Ishikawa (cell line): ENCODE measurements around the gene PARVB.

Source experiments
- CEBPB ChIP-seq: IDR thresholded peaks from 2 replicates; pipeline ENCODE4 v1.6.1; 2012
- CREB1 ChIP-seq: IDR thresholded peaks from 2 replicates; pipeline ENCODE4 v1.6.1; 2012; ENCODE audit warnings: low read depth
- EGR1 ChIP-seq: IDR thresholded peaks from 2 replicates; pipeline ENCODE4 v1.6.1; 2012
- EP300 ChIP-seq: IDR thresholded peaks from 2 replicates; pipeline ENCODE4 v1.6.1; 2012; ENCODE audit warnings: borderline replicate concordance
- FOXM1 ChIP-seq: IDR thresholded peaks from 2 replicates; pipeline ENCODE4 v1.6.1; 2012; ENCODE audit warnings: low read depth, borderline replicate concordance
- NFIC ChIP-seq: IDR thresholded peaks from 2 replicates; pipeline ENCODE4 v1.6.1; 2012
- RAD21 ChIP-seq: IDR thresholded peaks from 2 replicates; pipeline ENCODE4 v1.6.1; 2012; ENCODE audit warnings: low read depth
- TAF1 ChIP-seq: IDR thresholded peaks from 2 replicates; pipeline ENCODE4 v1.6.1; 2012; ENCODE audit warnings: low read depth, mild to moderate bottlenecking
- TCF12 ChIP-seq: IDR thresholded peaks from 2 replicates; pipeline ENCODE4 v1.6.1; 2012; ENCODE audit warnings: low read depth
- TEAD4 ChIP-seq: IDR thresholded peaks from 2 replicates; pipeline ENCODE4 v1.6.1; 2012
- YY1 ChIP-seq: IDR thresholded peaks from 2 replicates; pipeline ENCODE4 v1.6.1; 2012; ENCODE audit warnings: low read depth
- ZBTB7A ChIP-seq: IDR thresholded peaks from 2 replicates; pipeline ENCODE4 v1.6.1; 2012; ENCODE audit warnings: low read depth
- TF ChIP-seq, protein P1 (sequence below): IDR thresholded peaks from 2 replicates; pipeline ENCODE4 v1.6.1; 2012
- TF ChIP-seq, protein P2 (sequence below): IDR thresholded peaks from 2 replicates; pipeline ENCODE4 v1.6.1; 2012
- TF ChIP-seq, protein P3 (sequence below): IDR thresholded peaks from 2 replicates; pipeline ENCODE4 v1.6.1; 2012; ENCODE audit warnings: low read depth, mild to moderate bottlenecking

PARVB gene

DNA sequence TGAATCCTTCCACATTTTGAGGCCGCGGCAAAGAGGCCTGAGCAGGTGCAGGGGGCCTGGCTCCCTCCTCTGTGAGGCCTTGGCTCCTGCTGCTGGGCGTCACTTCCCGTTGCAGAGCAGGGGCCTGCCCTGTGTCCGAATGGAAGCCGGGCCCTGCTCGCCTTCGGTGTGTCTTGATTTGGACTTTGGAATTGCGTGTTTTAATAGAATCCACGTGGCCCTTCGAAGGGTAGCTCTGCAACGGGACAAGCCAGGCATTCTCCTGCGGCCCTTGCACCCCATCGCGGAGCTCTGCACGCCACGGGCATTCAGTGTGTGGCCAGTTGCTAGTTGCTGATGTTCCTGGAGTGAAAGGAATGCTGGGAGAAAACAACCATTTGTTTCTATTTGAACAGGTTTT is 43.1 kb upstream of the PARVB start:
- TF ChIP-seq, protein P1, sequence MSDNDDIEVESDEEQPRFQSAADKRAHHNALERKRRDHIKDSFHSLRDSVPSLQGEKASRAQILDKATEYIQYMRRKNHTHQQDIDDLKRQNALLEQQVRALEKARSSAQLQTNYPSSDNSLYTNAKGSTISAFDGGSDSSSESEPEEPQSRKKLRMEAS, result no peak
- TF ChIP-seq TEAD4 (no peak), RAD21 (no peak), EGR1 (no peak), CEBPB (no peak), YY1 (no peak), ZBTB7A (no peak), EP300 (no peak)
- TF ChIP-seq, protein P2, sequence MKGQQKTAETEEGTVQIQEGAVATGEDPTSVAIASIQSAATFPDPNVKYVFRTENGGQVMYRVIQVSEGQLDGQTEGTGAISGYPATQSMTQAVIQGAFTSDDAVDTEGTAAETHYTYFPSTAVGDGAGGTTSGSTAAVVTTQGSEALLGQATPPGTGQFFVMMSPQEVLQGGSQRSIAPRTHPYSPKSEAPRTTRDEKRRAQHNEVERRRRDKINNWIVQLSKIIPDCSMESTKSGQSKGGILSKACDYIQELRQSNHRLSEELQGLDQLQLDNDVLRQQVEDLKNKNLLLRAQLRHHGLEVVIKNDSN, result no peak
- TF ChIP-seq, protein P3, sequence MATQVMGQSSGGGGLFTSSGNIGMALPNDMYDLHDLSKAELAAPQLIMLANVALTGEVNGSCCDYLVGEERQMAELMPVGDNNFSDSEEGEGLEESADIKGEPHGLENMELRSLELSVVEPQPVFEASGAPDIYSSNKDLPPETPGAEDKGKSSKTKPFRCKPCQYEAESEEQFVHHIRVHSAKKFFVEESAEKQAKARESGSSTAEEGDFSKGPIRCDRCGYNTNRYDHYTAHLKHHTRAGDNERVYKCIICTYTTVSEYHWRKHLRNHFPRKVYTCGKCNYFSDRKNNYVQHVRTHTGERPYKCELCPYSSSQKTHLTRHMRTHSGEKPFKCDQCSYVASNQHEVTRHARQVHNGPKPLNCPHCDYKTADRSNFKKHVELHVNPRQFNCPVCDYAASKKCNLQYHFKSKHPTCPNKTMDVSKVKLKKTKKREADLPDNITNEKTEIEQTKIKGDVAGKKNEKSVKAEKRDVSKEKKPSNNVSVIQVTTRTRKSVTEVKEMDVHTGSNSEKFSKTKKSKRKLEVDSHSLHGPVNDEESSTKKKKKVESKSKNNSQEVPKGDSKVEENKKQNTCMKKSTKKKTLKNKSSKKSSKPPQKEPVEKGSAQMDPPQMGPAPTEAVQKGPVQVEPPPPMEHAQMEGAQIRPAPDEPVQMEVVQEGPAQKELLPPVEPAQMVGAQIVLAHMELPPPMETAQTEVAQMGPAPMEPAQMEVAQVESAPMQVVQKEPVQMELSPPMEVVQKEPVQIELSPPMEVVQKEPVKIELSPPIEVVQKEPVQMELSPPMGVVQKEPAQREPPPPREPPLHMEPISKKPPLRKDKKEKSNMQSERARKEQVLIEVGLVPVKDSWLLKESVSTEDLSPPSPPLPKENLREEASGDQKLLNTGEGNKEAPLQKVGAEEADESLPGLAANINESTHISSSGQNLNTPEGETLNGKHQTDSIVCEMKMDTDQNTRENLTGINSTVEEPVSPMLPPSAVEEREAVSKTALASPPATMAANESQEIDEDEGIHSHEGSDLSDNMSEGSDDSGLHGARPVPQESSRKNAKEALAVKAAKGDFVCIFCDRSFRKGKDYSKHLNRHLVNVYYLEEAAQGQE, result no peak

DNA sequence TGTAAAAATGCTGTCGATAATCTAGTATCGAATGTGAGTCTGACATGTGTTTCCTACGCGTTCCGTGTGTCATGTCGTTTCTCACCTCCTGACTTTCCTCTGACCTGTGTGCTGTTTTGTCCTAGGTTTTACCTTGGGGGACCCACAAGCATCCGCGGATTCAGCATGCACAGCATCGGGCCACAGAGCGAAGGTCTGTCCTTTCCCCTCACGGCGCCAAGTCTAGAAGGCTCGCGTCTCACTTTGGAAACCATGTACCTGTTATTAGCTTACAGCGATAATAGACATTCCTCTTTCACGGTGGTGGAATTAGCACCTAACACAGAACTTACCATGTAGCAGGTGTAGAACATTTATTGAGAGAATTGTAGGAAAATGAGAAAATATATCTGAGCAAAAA is 40.3 kb upstream of the PARVB start:
- no peak for TF ChIP-seq YY1
- TF ChIP-seq EP300, result no peak
- no peak for TF ChIP-seq CREB1
- no peak for TF ChIP-seq NFIC
- TF ChIP-seq RAD21, result no peak
- no peak for TF ChIP-seq ZBTB7A
- no peak for TF ChIP-seq TCF12
- TF ChIP-seq CEBPB, result no peak
- no peak for TF ChIP-seq TAF1
- TF ChIP-seq, protein P3, result no peak
- no peak for TF ChIP-seq TEAD4
- TF ChIP-seq, protein P1, result no peak
- TF ChIP-seq, protein P2, result no peak
- no peak for TF ChIP-seq FOXM1
- no peak for TF ChIP-seq EGR1

DNA sequence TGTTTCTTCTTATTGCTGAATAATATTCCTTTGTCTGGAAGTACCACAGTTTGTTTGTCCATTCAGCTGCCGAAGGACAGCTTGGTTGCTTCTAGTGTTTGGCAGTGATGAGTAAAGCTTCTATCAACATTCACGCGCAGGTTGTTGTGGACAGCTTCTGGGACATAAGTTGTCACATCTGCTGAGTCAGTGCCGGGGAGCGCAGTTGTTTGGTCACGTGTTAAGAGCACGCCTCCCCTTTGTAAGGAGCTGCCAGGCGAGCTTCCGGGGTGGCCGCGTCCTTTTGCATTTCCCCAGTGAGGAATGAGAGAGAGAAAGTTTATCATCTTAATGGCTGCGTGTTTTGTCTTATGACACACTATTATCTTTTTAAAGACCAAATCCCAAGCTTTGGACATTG is 38.6 kb upstream of the PARVB start:
- TF ChIP-seq TAF1 (no peak), ZBTB7A (no peak), NFIC (no peak), FOXM1 (no peak), TEAD4 (no peak)
- TF ChIP-seq, protein P3, result no peak

DNA sequence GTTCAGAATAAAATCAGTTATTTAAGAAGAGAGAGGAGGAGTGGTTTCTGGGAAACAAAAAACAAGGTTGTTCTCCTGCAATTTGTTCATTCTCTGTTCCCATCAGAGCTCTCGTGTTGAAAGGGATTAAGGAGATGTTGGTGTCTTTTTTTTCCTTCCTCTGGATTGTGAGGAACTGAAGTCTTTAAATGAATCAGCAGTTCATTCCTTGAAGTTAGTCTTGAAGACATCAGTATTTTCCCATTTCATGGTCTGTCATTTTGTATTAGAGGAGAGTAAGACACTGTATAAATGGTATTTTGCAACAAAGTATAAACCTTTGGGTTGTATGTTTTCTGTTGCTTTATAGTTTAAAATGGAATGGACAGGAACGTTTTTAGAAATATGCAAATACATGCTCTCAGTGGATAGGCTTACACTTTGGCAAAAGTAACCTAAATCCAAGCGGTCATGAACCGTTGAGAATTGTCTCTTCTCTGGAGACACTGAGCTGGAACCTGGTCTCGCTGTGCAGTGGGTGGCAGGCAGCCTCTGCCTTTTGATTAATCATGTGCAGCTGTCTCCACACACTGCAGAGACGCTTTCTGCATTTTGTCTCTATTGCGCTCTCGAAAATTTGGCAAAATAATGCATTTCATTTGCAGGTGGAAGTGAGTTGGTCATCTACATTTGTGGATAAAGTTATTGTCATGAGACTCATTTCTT is 35.8 kb upstream of the PARVB start:
- TF ChIP-seq TCF12, result no peak

DNA sequence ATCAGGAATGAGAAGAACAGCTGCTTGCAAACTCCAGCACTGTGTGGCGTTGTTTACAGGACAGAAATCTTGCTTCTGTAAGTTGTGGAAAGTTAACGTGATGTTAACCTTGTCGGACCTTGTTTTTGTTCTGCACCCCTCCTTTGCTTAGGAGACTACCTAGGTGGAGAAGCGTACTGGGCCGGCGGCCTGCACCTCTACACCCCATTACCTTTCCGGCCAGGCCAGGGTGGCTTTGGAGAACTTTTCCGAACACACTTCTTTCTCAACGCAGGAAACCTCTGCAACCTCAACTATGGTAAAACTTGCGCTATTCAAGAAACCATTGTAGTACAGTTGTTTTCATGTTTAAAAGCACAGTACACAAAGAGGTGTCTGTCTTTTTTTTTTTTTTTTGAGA is 35.1 kb upstream of the PARVB start:
- TF ChIP-seq, protein P2, result no peak
